GM11168 (cell line): ENCODE data around the gene ACAN.

Experiments used
- in situ Hi-C: fragments of 300-500 bp; cut with MboI; formaldehyde crosslinking; loops from one replicate; pipeline ENCODE4 v1.12.0; 2022; ENCODE audit warnings: low sequenced_read_pairs; ENCODE audit not compliant: unreplicated experiment

The ACAN gene

GRCh38 chr15:88897142-88897455, 93.9 kb downstream of the ACAN start:
- in situ Hi-C loops = loop anchor here (10.0 kb wide), 1 partner anchor 278 kb away; no protein-coding TSS in a partner anchor

DNA sequence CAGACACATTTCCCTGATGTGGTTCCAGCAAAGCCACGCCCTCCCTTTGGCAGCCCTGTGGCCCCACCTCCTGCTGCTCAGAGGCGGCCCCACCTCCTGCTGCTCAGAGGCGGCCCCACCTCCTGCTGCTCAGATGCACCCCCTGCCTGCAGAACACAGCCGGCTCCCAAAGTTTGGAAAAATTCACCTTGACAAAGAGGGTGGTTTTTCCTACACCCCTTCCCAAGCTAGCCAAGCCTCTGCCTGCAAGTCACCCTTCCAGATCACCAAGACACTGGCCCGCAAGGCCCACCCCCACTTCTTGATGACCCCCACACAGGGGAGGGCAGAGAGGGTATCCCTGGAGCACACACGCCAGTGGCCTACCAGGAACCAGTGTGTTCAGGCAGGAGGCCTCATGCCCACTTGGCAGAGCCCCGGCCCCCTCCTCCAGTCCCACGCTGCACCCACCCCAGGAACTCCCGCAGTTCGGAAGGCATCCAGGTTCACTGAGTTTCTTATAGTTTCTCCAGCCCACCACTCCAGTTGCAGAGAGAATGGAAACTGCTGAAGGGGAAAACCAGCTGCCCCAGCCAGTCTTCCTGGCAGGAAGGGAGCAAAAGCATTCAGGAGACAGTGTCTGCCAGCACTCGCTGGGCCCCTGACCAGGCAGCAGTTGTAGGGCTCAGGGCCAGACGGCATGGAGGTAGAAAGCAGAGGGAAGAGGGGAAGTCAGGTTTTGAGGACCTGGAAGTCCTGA, 94.4 kb downstream of the ACAN start:
- in situ Hi-C loops = loop anchor here (10.0 kb wide), 1 partner anchor 277 kb away; no protein-coding TSS in a partner anchor

GRCh38 chr15:88898736-88899135, 95.5 kb downstream of the ACAN start:
- in situ Hi-C loops = loop anchor here (10.0 kb wide), 1 partner anchor 276 kb away; no protein-coding TSS in a partner anchor

- in situ Hi-C loops = loop anchor here (10.0 kb wide), 1 partner anchor 276 kb away; no protein-coding TSS in a partner anchor
Measured at GRCh38 chr15:88899251-88899650, 96.0 kb downstream of the ACAN start.

GRCh38 chr15:88900309-88900981, 97.2 kb downstream of the ACAN start:
- in situ Hi-C loops = no loop called here

DNA sequence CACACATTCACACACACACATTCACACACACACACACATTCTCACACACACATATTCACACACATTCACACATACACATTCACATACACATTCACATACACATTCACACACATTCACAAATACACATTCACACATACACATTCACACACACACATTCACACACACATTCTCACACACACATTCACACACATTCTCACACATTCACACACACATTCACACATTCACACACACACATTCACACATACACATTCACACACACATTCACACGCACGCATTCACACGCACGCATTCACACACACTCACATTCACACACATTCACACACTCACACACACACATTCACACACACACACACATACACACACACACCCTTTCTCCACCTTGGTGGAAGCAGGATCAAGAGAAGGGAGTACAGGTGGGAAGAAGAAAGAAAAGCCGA, 97.8 kb downstream of the ACAN start:
- in situ Hi-C loops = no loop called here

DNA sequence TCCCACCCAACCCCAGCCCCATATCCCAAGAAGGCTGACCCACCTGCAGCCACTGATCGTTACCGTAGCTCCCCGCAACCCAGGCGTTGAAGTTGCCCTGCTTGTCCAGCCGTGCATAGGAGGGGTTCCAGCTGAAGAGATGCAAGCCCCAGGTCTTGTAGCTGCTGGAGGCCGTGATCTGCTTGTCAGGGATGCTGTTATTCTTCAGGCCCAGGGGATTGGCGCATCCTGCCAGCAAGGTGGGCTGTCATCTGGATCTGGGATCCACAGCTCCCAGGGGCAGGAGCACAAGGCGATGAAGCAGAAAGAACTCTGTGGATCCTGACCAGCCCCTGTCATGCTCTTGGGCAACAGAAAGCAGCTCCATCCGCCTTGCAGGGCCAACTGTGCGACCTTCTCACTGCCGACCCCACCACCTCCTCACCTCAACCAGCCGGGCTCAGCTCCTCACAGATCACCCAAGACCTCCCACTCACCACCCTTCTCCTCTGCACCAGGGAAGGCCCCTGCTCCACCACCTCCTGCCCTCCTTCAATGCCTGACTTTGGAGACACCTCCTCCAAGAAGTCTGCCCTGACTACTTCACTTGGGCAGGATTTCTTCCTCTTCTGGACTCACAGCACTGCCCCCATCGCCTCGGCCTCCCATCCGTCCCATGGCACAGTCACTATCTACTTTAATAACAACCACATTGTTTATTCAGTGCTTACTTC, 98.4 kb downstream of the ACAN start:
- in situ Hi-C loops = no loop called here

- in situ Hi-C loops = no loop called here
Measured at GRCh38 chr15:88902221-88902835, 99.1 kb downstream of the ACAN start.

- in situ Hi-C loops = no loop called here
Measured at GRCh38 chr15:88902846-88903245, 99.6 kb downstream of the ACAN start.

GRCh38 chr15:88904257-88904623, 101.0 kb downstream of the ACAN start:
- in situ Hi-C loops = no loop called here

DNA sequence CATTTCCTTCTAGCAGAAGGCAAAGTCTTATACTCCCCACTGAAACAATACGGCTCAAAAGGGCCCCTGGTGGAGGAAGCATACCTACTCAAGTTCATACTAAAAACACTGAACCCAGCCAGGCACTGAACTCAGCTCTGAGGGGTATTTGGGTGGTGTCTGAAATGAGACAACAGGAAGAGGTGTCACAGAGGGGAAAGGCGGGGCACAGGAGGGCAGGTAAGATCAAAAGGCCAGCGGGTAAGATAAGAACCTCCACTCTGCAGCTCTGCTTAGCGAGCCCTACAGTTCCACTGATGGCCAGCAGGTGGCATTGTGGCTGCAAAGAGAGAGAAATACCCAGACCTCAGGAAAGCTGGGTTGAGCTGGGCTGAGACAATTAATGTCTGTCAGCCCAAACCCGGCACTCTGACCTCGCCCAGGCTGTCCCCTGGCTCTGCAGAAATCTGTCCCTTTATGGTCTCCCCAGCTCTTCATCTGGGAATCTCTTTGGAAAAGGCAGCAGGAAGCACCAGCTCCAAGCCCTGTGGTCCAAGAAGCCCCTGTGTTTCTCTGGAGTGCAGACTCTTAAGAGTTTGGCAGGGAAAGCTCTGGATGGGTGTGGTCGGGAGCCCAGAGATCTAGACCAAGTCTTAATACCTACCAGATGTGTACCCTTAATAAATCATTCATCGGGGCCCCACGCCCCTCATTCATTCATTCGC, 101.5 kb downstream of the ACAN start:
- in situ Hi-C loops = loop anchor here (5.0 kb wide), 1 partner anchor 108 kb away; no protein-coding TSS in a partner anchor

- in situ Hi-C loops = loop anchor here (5.0 kb wide), 1 partner anchor 107 kb away; no protein-coding TSS in a partner anchor
Measured at GRCh38 chr15:88905576-88905975, 102.3 kb downstream of the ACAN start.

DNA sequence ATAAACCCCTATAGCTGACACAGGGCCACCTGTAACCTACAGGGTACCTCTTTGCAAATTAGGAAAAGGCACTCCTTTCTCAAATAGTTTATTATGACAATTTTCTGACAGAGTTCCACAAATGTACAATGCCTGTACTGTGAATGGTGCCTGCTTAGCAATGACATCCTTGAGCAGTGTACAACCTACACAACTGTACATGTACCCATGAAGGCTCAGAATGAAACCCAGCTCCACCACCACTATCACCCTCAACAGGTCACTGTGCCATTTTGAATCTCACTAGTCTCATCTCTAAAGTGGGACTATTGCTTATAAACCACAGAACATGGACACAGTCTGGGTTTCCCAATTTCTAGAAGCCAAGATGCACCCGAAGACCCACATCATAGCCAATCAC, 102.9 kb downstream of the ACAN start:
- in situ Hi-C loops = loop anchor here (5.0 kb wide), 1 partner anchor 106 kb away; no protein-coding TSS in a partner anchor

DNA sequence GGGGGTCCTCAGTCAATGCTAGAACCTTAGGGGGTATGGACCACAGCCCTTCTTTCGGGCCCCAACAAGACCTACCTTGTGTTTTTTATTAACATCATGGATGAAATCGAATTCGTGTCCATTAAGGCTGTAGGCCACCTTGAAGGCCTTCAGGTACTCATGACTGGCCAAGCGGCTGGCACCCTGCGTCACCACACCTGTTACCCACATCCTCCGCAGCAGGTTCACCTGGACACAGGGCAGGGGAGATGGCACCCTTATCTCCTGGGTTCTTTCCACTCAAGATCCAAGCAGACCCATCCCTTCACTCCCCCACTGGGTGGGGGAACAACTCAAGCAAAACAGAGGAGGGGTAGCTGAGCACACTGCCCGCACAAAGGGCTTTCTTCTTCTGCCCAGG, 103.3 kb downstream of the ACAN start:
- in situ Hi-C loops = loop anchor here (5.0 kb wide), 1 partner anchor 106 kb away; no protein-coding TSS in a partner anchor

DNA sequence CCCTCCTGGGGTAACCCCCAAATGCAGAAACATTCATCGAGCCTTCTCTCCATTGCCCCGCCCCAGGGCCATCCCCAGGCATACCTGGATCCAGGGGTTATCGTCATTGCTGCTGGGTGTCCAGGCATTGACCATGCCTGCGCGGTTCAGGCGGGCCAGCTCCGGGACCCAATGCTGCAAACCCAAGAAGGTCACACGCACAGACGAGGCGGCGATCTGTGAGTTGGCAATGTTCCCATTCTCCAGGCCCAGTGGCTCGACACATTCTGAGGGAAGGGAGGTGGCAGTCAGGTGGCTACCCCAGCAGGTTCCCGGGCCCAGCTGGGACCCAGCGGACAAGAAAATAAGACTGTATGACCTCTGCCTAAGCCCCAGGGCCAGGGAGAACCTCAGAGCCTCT, 103.9 kb downstream of the ACAN start:
- in situ Hi-C loops = loop anchor here (5.0 kb wide), 1 partner anchor 105 kb away; no protein-coding TSS in a partner anchor

- in situ Hi-C loops = loop anchor here (5.0 kb wide), 1 partner anchor 104 kb away; no protein-coding TSS in a partner anchor
Measured at GRCh38 chr15:88908123-88908522, 104.9 kb downstream of the ACAN start.

- in situ Hi-C loops = loop anchor here (5.0 kb wide), 1 partner anchor 103 kb away; no protein-coding TSS in a partner anchor
Measured at GRCh38 chr15:88908697-88909621, 105.7 kb downstream of the ACAN start.
